ENCODE measurements around the gene LARGE1.

The LARGE1 gene

DNA sequence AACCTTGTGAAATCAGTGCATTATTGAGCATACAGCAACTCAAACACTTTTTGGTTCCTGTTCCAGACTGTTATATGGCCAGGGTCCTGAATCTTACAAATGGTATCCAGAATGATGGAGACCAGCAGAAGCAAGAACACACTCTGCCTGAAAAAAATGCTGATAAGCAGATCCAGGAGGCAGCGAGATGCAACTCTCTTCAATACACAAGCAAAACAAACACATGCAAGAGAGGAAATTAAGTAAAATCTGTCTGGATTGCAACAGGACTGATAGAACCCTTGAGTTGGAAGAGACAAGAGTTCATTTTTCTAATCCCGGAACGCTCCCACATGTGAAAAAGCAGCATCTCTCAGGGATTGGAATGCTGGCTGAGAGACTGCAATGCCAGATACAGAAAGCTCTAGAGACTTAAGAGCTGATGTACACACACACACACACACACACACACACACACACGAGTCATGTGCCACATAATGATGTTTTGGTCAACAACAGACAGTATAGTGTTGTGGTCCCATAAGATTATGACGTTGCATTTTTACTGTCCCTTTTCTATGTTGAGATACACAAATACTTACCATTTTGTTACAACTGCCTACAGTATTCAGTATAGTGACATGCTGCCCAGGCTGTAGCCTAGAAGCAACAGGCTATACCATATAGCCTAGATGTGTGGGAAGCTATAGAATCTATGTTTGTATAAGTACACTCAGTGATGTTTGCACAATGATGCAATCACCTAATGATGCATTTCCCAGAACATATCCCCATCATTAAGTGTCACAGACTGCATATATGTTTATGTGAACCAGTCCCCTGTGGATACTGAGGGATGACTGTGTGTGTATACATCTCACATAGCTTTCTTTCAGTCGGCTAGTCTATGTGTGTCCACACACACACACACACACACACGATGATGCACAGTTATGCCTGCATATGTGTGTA lies 406.6 kb downstream of the LARGE1 start:
- intact Hi-C loops (cut with micrococcal nuclease): loop anchor here (10.0 kb wide), 1 partner anchor 1511 kb away; no protein-coding TSS in a partner anchor
- H3K9me3 Mint-ChIP-seq: no peaks in the 10 kb centered on the region
- H3K4me3 Mint-ChIP-seq: no peak overlapping the region
- no peaks in the 10 kb centered on the region for H3K27me3 Mint-ChIP-seq
- H3K36me3 Mint-ChIP-seq (ENCODE audit: low read depth): no peaks in the 10 kb centered on the region
- H3K4me1 Mint-ChIP-seq (ENCODE audit: low read depth): no peaks in the 10 kb centered on the region
- H3K27ac Mint-ChIP-seq: no peak overlapping the region

- Mint-ChIP-seq H3K4me1 (ENCODE audit: low read depth) (no peaks in the 10 kb centered on the region), H3K36me3 (ENCODE audit: low read depth) (no peaks in the 10 kb centered on the region), H3K4me3 (no peak overlapping the region), H3K27ac (no peak overlapping the region), H3K27me3 (no peaks in the 10 kb centered on the region), H3K9me3 (no peaks in the 10 kb centered on the region)
- intact Hi-C loops (cut with micrococcal nuclease): loop anchor here (10.0 kb wide), 1 partner anchor 1512 kb away; no protein-coding TSS in a partner anchor
These were observed 407.4 kb downstream of the LARGE1 start for GRCh38 chr22:33512908-33513307.

GRCh38 chr22:33510429-33510904 lies 409.8 kb downstream of the LARGE1 start:
- H3K27ac Mint-ChIP-seq: no peak overlapping the region
- intact Hi-C loops (cut with micrococcal nuclease): loop anchor here (10.0 kb wide), 1 partner anchor 1514 kb away; no protein-coding TSS in a partner anchor
- no peaks in the 10 kb centered on the region for H3K36me3 Mint-ChIP-seq (ENCODE audit: low read depth)
- no peaks in the 10 kb centered on the region for H3K27me3 Mint-ChIP-seq
- H3K4me1 Mint-ChIP-seq (ENCODE audit: low read depth): no peaks in the 10 kb centered on the region
- no peak overlapping the region for H3K4me3 Mint-ChIP-seq
- H3K9me3 Mint-ChIP-seq: no peaks in the 10 kb centered on the region

DNA sequence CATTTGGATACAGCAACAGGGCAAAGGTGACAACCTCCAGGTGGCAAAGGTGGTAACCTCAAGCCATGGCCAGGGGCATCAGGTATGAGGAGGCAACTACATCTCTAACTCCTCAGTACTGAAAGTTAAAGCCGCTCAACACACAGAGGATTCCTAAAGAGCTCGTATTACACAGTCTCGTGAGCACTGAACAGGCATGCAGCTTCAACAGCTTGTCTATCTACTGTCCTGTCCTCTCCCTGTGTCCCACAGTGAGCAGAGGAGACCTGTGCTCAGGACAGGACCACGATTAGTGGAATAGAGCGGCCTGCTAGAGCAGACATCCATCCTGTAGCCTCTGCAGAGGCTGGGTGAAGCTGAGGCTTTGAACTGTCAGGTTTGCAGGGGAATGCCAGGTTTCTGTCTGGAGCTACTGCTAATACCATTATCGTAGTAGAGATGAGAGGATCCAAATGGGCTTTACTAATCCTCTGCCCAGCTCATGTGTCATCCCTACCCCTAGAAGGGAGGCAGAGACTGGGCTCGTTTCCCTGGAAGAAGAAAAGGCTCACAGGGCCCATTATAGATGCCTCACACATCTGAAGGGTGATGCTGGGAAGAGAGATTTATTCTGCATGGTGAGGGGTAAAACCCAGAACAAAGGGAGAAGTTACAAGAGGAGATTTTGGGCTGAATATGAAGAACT lies 415.2 kb downstream of the LARGE1 start:
- H3K9me3 Mint-ChIP-seq: no peaks in the 10 kb centered on the region
- no peaks in the 10 kb centered on the region for H3K36me3 Mint-ChIP-seq (ENCODE audit: low read depth)
- intact Hi-C loops (cut with micrococcal nuclease): no loop called here
- H3K4me3 Mint-ChIP-seq: no peak overlapping the region
- no peaks in the 10 kb centered on the region for H3K4me1 Mint-ChIP-seq (ENCODE audit: low read depth)
- H3K27ac Mint-ChIP-seq: no peak overlapping the region
- no peaks in the 10 kb centered on the region for H3K27me3 Mint-ChIP-seq

DNA sequence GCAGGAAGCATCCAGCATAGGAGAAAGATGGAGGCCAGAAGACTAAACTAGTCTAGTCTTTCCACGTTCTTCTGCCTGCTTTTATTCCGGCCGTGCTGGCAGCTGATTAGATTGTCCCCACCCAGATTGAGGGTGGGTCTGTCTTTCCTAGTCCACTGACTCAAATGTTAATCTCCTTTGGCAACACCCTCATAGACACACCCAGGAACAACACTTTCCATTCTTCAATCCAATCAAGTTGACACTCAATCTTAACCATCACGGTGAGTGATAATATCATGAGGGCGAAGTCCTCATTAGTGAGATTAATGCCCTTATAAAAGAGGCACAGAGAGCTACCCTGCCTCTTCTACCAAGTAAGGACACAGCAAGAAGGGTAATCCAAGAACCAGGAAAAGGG lies 424.2 kb downstream of the LARGE1 start:
- Mint-ChIP-seq H3K27me3 (no peaks in the 10 kb centered on the region), H3K4me3 (no peak overlapping the region), H3K27ac (no peak overlapping the region), H3K9me3 (no peaks in the 10 kb centered on the region), H3K36me3 (ENCODE audit: low read depth) (no peaks in the 10 kb centered on the region), H3K4me1 (ENCODE audit: low read depth) (no peaks in the 10 kb centered on the region)
- intact Hi-C loops (cut with micrococcal nuclease): no loop called here

- H3K4me1 Mint-ChIP-seq (ENCODE audit: low read depth): no peaks in the 10 kb centered on the region
- H3K9me3 Mint-ChIP-seq: no peaks in the 10 kb centered on the region
- intact Hi-C loops (cut with micrococcal nuclease): no loop called here
- no peaks in the 10 kb centered on the region for H3K36me3 Mint-ChIP-seq (ENCODE audit: low read depth)
- H3K4me3 Mint-ChIP-seq: no peak overlapping the region
- no peaks in the 10 kb centered on the region for H3K27me3 Mint-ChIP-seq
- H3K27ac Mint-ChIP-seq: no peak overlapping the region
These were observed 426.6 kb downstream of the LARGE1 start for GRCh38 chr22:33493476-33494205.

- Mint-ChIP-seq H3K4me1 (ENCODE audit: low read depth) (no peaks in the 10 kb centered on the region), H3K36me3 (ENCODE audit: low read depth) (no peaks in the 10 kb centered on the region), H3K4me3 (no peak overlapping the region), H3K27me3 (no peaks in the 10 kb centered on the region), H3K9me3 (no peaks in the 10 kb centered on the region), H3K27ac (no peak overlapping the region)
- intact Hi-C loops (cut with micrococcal nuclease): no loop called here
These were observed 428.0 kb downstream of the LARGE1 start for GRCh38 chr22:33492210-33492651.

DNA sequence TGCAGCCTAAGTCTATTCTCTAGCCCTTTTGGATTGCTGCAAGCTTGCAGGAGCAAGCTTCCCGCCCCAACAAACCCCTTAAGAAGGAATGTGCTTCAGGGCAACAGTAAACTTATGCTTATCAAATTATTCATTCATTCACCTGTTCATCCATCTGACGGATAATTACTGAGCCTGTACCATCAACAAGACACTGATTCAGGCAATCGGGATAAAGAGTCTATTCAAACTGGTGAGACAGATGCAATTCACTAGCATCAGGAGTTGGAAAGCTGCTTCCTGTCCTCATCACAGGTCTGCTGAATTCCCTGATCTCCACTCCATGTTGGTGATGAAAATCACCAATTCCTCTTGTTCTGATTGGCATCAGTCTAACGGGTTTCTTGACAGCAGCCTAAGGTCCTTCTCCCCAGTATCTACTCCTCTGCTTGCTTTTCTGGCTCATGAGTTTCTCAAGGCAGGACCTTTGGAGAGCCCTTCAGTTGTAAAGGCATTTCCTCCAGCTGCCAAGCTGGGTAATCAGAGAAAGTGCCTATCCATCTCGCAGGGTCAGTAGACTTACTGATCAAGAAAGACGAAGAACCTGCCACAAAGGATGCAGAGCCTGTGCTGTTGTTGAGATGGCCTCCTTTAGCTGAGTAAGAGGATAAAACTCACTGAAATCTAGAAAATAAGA lies 433.1 kb downstream of the LARGE1 start:
- Mint-ChIP-seq H3K4me3 (no peak overlapping the region), H3K9me3 (no peaks in the 10 kb centered on the region), H3K4me1 (ENCODE audit: low read depth) (no peaks in the 10 kb centered on the region), H3K36me3 (ENCODE audit: low read depth) (no peaks in the 10 kb centered on the region), H3K27ac (no peak overlapping the region), H3K27me3 (no peaks in the 10 kb centered on the region)
- intact Hi-C loops (cut with micrococcal nuclease): no loop called here

DNA sequence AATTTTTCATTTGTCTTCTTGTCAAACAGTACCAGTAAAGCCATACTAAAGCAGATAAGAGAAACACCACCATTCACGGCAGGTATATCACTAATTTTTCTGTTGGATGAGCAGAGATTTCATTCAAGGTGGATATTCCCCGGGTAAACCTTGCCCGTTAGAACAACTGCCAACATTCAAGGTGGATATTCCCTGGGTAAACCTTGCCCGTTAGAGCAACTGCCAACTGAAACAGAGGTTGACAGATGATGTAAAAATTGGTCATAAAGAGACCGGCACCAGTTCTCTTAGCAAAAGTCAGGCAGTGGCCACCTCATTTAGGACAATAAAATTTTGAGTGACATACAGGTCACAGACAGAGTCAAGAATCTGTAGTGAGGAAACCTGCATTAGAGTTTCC lies 438.7 kb downstream of the LARGE1 start:
- Mint-ChIP-seq H3K4me3 (no peak overlapping the region), H3K4me1 (ENCODE audit: low read depth) (no peaks in the 10 kb centered on the region), H3K27ac (no peak overlapping the region), H3K27me3 (no peaks in the 10 kb centered on the region), H3K36me3 (ENCODE audit: low read depth) (no peaks in the 10 kb centered on the region), H3K9me3 (no peaks in the 10 kb centered on the region)
- intact Hi-C loops (cut with micrococcal nuclease): no loop called here

DNA sequence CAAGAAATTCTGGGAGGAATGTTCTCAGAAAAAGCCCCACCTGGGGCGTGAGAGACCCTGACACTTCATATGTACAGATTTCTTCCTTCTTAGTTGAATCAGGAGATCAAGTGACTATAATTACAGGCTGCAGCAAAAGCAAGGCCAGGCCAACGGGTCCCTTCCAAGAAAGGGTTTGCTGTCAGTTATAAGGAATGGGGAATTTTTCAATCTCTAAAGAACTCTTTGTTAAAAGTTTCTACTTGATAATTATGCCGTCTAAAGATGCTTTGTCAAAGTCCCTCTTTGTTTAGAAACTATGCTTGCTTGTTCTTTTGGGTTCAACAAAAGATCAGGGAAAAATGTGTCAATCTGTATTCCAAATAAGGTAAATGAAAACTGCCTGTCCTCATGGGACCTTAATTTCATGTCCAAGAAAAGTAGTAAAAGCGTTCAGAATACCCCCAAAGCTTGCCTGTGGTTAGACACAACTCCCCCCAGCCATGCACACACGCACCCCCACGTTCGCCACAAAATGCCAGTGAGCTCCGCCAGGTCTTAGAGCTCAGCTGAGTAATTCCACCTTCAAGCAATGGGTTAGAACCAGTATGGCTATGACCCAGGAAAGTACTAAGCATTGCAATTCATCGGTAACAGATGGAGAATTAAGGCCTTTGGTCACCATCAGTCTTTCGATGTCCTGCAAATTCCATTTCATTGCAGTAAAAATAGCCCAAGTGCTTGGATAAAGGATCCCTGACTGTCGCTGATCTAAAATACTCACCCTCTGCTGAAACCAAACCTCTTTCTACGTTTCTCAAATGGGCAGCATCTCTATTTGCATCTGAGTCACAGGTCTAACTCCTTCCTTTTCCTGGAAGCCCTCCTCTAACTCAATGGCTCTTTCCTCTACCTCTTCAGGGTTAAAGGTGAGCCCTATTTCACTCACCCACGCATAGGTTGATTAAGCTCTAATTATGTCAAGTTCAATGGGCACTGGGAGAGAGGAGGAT lies 442.9 kb downstream of the LARGE1 start:
- H3K4me3 Mint-ChIP-seq: no peak overlapping the region
- no peaks in the 10 kb centered on the region for H3K9me3 Mint-ChIP-seq
- H3K27ac Mint-ChIP-seq: no peak overlapping the region
- no peaks in the 10 kb centered on the region for H3K27me3 Mint-ChIP-seq
- H3K36me3 Mint-ChIP-seq (ENCODE audit: low read depth): no peaks in the 10 kb centered on the region
- no peaks in the 10 kb centered on the region for H3K4me1 Mint-ChIP-seq (ENCODE audit: low read depth)
- intact Hi-C loops (cut with micrococcal nuclease): no loop called here

DNA sequence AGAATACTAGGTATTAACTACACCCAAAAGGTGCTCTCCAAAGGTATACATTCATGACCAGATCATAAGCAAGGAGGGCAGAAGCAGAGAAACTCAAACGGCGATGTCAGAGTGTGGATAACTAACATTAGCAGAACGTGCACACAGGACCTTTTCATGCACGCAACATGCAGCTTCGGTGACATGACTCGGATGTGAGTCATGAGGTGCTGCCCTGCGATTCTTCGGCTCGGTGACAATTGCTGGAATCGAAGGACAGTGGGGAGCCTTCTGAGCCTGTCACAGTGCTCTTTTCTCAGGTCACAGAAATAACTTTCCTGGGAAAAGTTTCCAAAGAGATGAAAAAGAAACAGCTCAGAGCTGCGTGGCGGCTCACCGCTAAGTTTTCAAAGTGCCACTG lies 443.6 kb downstream of the LARGE1 start:
- no peak overlapping the region for H3K4me3 Mint-ChIP-seq
- no peaks in the 10 kb centered on the region for H3K36me3 Mint-ChIP-seq (ENCODE audit: low read depth)
- intact Hi-C loops (cut with micrococcal nuclease): no loop called here
- no peaks in the 10 kb centered on the region for H3K27me3 Mint-ChIP-seq
- H3K9me3 Mint-ChIP-seq: no peaks in the 10 kb centered on the region
- H3K27ac Mint-ChIP-seq: no peak overlapping the region
- no peaks in the 10 kb centered on the region for H3K4me1 Mint-ChIP-seq (ENCODE audit: low read depth)

GRCh38 chr22:33476206-33476605 lies 444.1 kb downstream of the LARGE1 start:
- intact Hi-C loops (cut with micrococcal nuclease): no loop called here
- Mint-ChIP-seq H3K4me1 (ENCODE audit: low read depth) (no peaks in the 10 kb centered on the region), H3K36me3 (ENCODE audit: low read depth) (no peaks in the 10 kb centered on the region), H3K27ac (no peak overlapping the region), H3K9me3 (no peaks in the 10 kb centered on the region), H3K27me3 (no peaks in the 10 kb centered on the region), H3K4me3 (no peak overlapping the region)

All from dendritic cell treated with granulocyte-macrophage colony-stimulating factor and Interleukin-4, amounts not matched to agents 40 ng/mL and 50 ng/mL, for 4 days (primary cell).